Astrocyte (in vitro differentiated cells and primary cell): ENCODE results near the gene FCMR.

Experiments
- CTCF ChIP-seq: IDR thresholded peaks from 2 replicates; pipeline ENCODE4 v1.5.1; 2011; ENCODE audit warnings: low read depth, mild to moderate bottlenecking, inconsistent platforms, low read length, moderate library complexity; ENCODE audit not compliant: insufficient read depth
- EZH2 ChIP-seq: IDR thresholded peaks from 2 replicates; pipeline ENCODE4 v1.6.1; 2012; ENCODE audit warnings: mild to moderate bottlenecking, low read length, inconsistent platforms; ENCODE audit not compliant: insufficient read depth

- TF ChIP-seq CTCF (no peak), EZH2 (no peak)
Observed at GRCh38 chr1:206916000-206916709, 5.6 kb downstream of the FCMR start.
